ENCODE measurements around the gene BIRC2. TPM values are rescaled to one million over a fixed set of nuclear protein-coding genes. Genes with fewer than 3 reads are reported as not detected.
"Not testable (repeated sequence)": the region's sequence is repeated elsewhere in the genome, so short reads cannot be mapped to it uniquely, and the experiment has no call there.

Gene BIRC2
- total RNA-seq, 2 experiments from 2014 or later = 40.6 to 41.4 TPM

DNA sequence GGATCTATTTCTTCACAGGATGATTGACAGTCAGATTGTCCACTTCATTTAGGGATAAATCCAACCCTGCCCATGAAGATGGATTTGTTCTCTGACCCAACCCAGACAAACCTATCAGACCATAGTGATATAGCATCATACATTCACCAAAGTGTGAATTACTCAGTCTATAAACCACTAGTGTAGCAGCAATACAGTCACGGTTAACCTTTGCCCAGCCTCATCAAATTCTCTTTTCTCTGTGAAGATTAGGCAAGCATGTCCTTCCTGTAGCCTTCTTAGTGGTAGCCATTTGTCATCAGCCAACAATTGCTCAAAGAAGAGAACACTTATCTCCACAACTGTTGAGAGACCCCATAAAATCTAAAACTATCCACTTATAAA, 14.4 kb upstream of the BIRC2 start:
- Mint-ChIP-seq H3K36me3 (peaks cover 31% of the 10 kb centered on the region), H3K27ac (no peak overlapping the region), H3K4me3 (no peak overlapping the region), H3K4me1 (no peaks in the 10 kb centered on the region), H3K9me3 (no peaks in the 10 kb centered on the region), H3K27me3 (no peaks in the 10 kb centered on the region)
- DNase-seq (no peak), ATAC-seq (ENCODE audit: low read depth) (no peak)
- POLR2A ChIA-PET = no interaction called here

DNA sequence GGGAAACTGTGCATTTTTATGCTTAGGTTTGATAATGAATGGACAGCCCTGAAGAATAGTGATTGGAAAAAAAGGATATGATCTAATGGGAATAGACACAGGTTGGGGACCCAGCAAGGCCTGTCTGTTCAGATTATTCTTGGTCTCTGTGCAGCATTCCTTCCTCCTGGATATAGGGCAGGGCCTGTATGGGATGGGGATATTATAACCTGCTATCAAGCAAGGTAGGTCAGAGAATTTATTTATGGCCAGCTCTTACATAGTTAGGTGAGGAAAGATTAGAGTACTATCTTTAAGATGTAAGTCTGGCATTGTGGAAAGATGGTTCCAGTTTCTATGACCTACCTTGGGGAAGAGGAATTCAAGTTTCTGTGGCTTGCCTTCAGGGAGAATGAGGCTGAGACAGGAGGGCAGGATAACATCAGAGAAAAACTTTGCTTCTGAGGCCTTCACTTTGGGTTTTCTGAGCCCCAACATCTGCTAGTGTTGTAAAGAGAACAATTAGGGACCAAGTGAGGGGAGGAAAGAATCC, 8.5 kb upstream of the BIRC2 start:
- no peaks in the 10 kb centered on the region for H3K9me3 Mint-ChIP-seq
- POLR2A ChIA-PET = no interaction called here
- no peak overlapping the region for H3K27ac Mint-ChIP-seq
- no peak overlapping the region for H3K4me3 Mint-ChIP-seq
- H3K36me3 Mint-ChIP-seq = peaks cover 4% of the 10 kb centered on the region
- H3K27me3 Mint-ChIP-seq = no peaks in the 10 kb centered on the region
- DNase-seq (no peak), ATAC-seq (ENCODE audit: low read depth) (no peak)
- peaks cover 6% of the 10 kb centered on the region for H3K4me1 Mint-ChIP-seq

DNA sequence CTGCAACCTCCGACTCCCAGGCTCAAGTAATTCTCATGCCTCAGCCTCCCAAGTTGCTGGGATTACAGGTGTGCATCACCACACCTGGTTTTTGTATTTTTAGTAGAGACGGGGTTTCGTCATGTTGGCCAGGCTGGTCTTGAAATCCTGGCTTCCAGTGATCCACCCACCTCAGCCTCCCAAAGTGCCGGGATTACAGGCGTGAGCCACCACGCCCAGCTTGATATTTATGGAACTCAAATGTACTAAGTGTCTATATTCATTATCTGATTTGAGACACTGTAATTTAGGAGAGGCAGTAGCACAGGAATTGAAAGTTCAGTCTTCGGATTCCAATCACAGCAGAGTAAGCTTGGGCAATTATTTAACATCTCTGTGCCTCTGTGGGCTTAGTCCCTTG, 5.7 kb upstream of the BIRC2 start:
- H3K4me3 Mint-ChIP-seq; H3K27me3 Mint-ChIP-seq; H3K27ac Mint-ChIP-seq; ATAC-seq (ENCODE audit: low read depth); H3K36me3 Mint-ChIP-seq; H3K9me3 Mint-ChIP-seq; DNase-seq: not testable (repeated sequence)
- POLR2A ChIA-PET = interaction anchor here (1.2 to 1.5 kb wide), 2 partner anchors 14 to 325 kb away, joined by 3 to 4 read pairs; no protein-coding TSS in a partner anchor
- peaks cover 13% of the 10 kb centered on the region for H3K4me1 Mint-ChIP-seq

DNA sequence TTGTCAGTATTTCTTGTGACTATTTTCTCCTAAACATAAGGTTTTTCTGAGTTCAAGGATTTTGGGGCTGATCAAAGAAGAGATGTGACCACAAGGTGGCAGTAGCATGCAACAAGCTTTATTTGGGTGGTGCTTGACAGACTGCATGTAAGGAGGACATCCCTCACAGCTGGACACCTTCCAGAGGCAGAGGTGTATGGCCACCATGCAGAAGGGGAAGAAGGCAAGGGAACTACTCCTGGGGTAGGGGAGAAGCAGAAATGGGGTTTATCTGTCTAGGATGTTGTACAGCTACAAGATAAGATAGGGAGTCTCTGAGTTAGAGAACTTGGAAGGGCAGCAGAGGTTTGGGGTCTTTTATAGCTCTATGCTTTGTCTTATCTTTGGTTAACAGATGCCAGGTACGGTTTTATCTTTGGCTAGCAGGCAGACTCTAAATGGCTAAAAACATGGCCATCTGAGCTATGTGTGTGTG, 5.1 kb upstream of the BIRC2 start:
- H3K27ac Mint-ChIP-seq = no peak overlapping the region
- ATAC-seq (ENCODE audit: low read depth) = peak; percentile 70
- POLR2A ChIA-PET = interaction anchor here (1.2 to 1.5 kb wide), 2 partner anchors 15 to 325 kb away, joined by 3 to 4 read pairs; no protein-coding TSS in a partner anchor
- H3K27me3 Mint-ChIP-seq = no peaks in the 10 kb centered on the region
- peaks cover 13% of the 10 kb centered on the region for H3K4me1 Mint-ChIP-seq
- DNase-seq = peak; percentile 50
- peaks cover 2% of the 10 kb centered on the region for H3K36me3 Mint-ChIP-seq
- no peaks in the 10 kb centered on the region for H3K9me3 Mint-ChIP-seq
- H3K4me3 Mint-ChIP-seq = no peak overlapping the region

DNA sequence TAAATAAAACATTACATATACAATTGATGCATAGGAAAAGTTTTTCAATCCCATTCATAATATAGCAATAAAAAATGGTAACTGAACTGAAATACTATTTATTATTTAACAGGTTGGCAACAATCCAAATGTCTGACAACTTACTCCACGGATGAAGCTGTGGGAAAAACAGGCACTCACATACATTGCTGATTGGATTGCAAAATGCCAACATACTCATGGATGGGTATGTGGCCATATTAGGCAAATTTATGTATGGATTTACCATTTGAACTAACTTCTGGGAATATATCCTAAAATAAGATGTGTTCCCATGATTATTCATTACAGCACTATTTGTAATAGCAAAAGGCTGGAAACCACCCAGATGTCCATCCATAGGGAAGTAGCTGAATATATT, 3.2 kb upstream of the BIRC2 start:
- Mint-ChIP-seq H3K4me1 (peaks cover 22% of the 10 kb centered on the region), H3K9me3 (no peaks in the 10 kb centered on the region), H3K27me3 (no peaks in the 10 kb centered on the region), H3K27ac (no peak overlapping the region), H3K4me3 (no peak overlapping the region), H3K36me3 (peaks cover under 1% of the 10 kb centered on the region)
- no peak for ATAC-seq (ENCODE audit: low read depth)
- POLR2A ChIA-PET = no interaction called here
- no peak for DNase-seq

DNA sequence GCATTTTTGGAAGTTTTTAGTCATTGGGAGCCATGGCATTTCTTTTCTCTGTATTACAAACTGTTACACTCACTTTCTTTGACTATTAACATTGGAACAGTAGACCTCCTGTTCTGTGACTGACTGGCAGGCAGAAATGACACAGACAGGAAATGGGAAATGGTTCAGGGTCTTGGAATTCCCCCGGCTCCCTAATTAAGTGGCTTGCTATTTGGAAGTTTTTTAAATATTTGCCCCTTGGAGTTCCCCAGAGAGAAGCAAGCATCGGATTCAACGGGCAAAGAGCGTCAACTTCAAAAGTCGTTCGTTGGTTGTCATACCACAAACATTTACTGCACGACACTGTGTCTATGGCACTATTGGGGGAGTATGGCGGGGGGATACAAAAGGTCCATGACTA, 1.1 kb upstream of the BIRC2 start:
- no peaks in the 10 kb centered on the region for H3K27me3 Mint-ChIP-seq
- POLR2A ChIA-PET = interaction anchor here (1.3 to 1.6 kb wide), 2 partner anchors 47 to 106 kb away, joined by 3 to 5 read pairs; no protein-coding TSS in a partner anchor
- ATAC-seq (ENCODE audit: low read depth) (no peak), DNase-seq (no peak)
- peaks cover 13% of the 10 kb centered on the region for H3K36me3 Mint-ChIP-seq
- no peaks in the 10 kb centered on the region for H3K9me3 Mint-ChIP-seq
- peak overlapping the region; percentile 98 for H3K27ac Mint-ChIP-seq
- H3K4me1 Mint-ChIP-seq = peaks cover 29% of the 10 kb centered on the region
- peak overlapping the region; percentile 97 for H3K4me3 Mint-ChIP-seq

DNA sequence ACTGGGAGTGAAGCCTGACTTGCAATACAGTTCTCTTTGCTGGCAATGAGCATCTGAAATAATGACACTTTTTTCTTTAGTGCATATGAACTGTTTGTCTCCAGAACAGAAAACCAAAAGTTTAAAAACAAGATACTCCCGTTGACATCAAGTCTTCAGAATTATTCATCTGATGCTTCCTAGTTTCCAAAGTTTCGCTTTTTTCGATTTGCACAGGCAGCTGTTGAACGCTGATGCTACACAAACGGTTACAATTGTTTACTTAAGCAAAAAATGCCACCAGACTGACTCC, 612 bp upstream of the BIRC2 start:
- Mint-ChIP-seq H3K4me3 (peak overlapping the region; percentile 97), H3K27ac (peak overlapping the region; percentile 98), H3K27me3 (no peaks in the 10 kb centered on the region), H3K36me3 (peaks cover 15% of the 10 kb centered on the region), H3K9me3 (no peaks in the 10 kb centered on the region), H3K4me1 (peaks cover 29% of the 10 kb centered on the region)
- POLR2A ChIA-PET = interaction anchor here (1.6 kb wide), 1 partner anchor 105 kb away, joined by 5 read pairs; no protein-coding TSS in a partner anchor
- DNase-seq (no peak), ATAC-seq (ENCODE audit: low read depth) (no peak)

DNA sequence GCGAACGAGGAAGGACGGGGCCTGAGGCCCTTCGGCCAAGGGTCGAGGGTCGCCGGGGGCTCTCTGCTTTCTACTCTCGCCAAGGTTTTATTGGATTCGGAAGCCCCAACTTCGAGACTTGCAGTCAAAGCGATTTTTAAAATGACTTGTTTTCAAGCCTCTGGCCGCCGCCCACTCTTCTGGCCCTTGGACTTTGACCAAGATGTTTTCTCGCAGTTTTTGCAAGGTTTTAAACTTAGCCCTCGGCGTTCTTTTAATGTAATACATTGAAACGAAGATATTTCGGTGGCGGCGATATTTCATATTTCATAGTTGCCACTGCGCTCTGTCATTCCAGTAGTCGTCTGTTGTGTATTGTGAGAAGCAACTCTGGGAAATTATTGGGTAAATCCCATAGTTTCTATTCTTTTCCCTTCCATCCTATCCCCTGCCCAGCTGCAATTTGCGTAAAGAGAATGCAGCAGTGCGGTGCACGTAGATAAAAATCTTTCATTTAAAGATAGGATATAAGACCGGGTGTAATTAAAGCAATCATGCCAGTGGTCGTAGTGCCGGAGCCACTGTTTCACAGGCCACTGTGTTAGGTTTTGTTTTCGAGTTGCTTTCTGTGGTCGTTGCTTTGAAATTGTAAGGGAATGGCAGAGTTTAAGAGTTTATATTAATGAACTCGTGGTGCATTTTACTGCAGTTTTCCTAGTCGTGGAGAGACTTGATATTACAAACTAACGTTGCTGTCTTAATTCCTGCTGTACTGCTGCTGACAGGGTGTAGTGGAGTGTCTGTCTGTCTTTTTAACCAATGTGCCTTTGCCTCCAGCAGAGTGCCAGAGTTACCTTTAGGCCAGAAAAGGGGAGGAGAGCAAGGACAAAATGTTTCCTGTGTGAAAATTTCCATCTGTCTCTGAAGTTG, 702 bp downstream of the BIRC2 start:
- peak overlapping the region; percentile 98 for H3K27ac Mint-ChIP-seq

DNA sequence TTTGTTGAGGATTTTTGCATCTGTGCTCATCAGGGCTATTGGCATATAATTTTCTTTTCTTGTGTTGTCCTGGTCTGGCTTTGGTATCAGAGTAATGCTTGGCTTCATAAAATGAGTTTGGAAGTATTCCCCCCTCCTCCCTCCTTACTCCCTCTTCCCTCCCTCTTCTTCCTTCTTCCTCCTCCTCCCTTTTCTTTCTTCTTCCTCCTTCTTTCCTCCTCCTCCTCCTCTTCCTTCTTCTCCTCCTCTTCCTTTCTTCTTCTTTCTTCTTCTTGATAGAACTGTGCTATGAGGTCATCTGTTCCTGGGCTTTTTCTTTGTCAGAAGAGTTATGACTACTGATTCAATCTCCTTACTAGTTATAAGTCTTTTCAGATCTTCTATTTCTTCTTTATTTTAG, 10.1 kb downstream of the BIRC2 start:
- POLR2A ChIA-PET = no interaction called here
- Mint-ChIP-seq H3K4me1 (peaks cover 28% of the 10 kb centered on the region), H3K36me3 (peaks cover 64% of the 10 kb centered on the region), H3K4me3 (no peak overlapping the region), H3K27me3 (no peaks in the 10 kb centered on the region), H3K27ac (peak overlapping the region; percentile 49), H3K9me3 (peaks cover 3% of the 10 kb centered on the region)
- DNase-seq (no peak), ATAC-seq (ENCODE audit: low read depth) (no peak)

More for the DNA sequence above, 702 bp downstream of the BIRC2 start:
- no peak for DNase-seq
- H3K36me3 Mint-ChIP-seq = peaks cover 20% of the 10 kb centered on the region
- peak overlapping the region; percentile 97 for H3K4me3 Mint-ChIP-seq
- ATAC-seq (ENCODE audit: low read depth) = peak; percentile 8
- H3K4me1 Mint-ChIP-seq = peaks cover 26% of the 10 kb centered on the region
- POLR2A ChIA-PET = interaction anchor here (0.8 to 1.6 kb wide), 3 partner anchors 14 to 148 kb away, joined by 3 to 5 read pairs (median 3); no protein-coding TSS in a partner anchor
- H3K9me3 Mint-ChIP-seq = no peaks in the 10 kb centered on the region
- H3K27me3 Mint-ChIP-seq = no peaks in the 10 kb centered on the region

DNA sequence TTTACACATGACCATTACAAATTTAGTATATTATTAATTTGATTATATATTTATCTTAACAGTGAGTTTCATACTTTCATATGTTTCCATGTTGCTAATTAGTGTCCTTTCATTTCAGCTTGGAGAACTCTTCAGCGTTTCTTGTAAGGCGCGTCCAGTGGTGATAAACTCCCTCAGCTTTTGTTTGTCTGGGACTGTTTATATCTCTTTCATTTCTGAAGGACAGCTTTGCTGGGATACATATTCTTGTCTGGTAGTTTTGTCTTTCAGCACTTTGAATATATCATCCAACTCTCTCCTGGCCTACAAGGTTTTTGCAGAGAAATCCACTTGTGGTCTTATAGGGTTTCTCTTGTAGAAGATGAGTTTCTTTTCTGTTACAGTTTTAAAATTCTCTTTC, 12.4 kb downstream of the BIRC2 start:
- H3K27me3 Mint-ChIP-seq = no peaks in the 10 kb centered on the region
- POLR2A ChIA-PET = no interaction called here
- H3K27ac Mint-ChIP-seq = no peak overlapping the region
- no peak for ATAC-seq (ENCODE audit: low read depth)
- H3K4me3 Mint-ChIP-seq = no peak overlapping the region
- peaks cover 3% of the 10 kb centered on the region for H3K9me3 Mint-ChIP-seq
- peaks cover 30% of the 10 kb centered on the region for H3K4me1 Mint-ChIP-seq
- no peak for DNase-seq
- peaks cover 63% of the 10 kb centered on the region for H3K36me3 Mint-ChIP-seq

DNA sequence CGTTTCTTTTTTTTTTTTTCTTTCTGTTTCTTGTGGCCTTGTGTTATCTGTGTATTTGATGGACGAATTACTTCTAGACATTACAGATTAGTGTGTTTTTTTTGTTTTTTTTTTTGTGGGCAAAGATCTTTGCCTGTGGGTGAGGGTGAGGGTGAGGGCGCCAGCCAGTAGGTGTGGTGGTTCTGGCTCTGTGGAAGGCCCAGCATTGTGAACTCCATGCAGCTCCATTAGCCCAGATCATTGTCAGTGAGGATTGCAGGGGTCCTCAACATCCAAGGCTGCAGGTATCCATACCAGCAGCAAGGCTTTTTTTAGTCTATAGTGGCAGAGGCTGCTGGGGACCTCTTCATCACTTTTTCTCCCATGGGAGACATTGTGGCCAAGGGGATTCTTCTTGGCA, 13.7 kb downstream of the BIRC2 start:
- POLR2A ChIA-PET = interaction anchor here (2.0 kb wide), 1 partner anchor 91 kb away, joined by 7 read pairs; no protein-coding TSS in a partner anchor
- Mint-ChIP-seq H3K27me3 (no peaks in the 10 kb centered on the region), H3K9me3 (peaks cover 2% of the 10 kb centered on the region), H3K27ac (peak overlapping the region; percentile 80), H3K4me3 (peak overlapping the region; percentile 60), H3K4me1 (peaks cover 30% of the 10 kb centered on the region), H3K36me3 (peaks cover 63% of the 10 kb centered on the region)
- DNase-seq (no peak), ATAC-seq (ENCODE audit: low read depth) (no peak)

DNA sequence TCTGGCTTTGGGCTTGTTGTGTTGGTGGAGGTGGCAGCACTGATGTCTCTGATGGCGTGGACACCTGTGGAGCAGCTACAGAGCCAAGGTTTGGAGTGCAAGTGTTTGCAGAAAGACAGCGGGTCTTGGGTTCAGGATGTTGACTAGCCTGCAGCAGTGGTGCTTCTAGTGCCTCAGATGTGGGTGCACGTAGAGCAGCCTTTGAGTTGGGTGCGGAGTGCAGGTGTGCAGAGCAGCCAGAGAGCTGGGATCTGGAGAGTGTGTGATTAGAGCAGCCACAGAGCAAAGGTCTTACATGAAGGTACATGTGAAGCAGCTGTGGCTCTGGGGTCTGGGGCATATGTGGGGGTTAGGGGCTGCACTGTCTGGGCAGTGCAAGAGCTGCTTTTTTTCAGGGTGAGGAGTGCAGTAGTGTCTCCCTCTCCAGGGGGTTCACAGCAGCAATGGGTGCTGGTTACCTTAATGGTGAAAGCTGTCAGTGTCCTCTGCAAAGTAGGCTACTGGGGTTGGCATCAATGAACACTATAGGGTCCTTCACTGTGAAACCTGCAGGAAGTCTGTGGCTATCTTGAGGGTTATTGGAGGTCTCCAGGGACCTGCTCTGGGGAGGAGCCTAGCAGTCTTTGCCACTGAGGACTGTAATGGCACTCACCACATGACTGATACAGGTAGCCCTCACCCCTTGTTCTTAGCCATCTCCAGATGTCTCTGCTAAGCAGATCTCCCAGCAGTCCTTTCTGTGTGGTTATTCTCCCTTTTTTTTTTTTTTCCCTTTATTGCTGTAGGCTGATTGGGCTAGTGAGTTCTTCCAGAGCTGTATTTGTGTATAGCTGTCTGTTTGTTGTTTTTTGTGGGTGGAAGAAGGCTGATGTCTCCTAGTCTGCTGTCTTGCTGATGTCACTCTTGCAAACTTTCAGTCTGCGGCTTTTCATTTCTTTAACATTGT, 14.3 kb downstream of the BIRC2 start:
- no peaks in the 10 kb centered on the region for H3K27me3 Mint-ChIP-seq
- peaks cover 30% of the 10 kb centered on the region for H3K4me1 Mint-ChIP-seq
- ATAC-seq (ENCODE audit: low read depth) = peak; percentile 85
- peaks cover 61% of the 10 kb centered on the region for H3K36me3 Mint-ChIP-seq
- peaks cover 2% of the 10 kb centered on the region for H3K9me3 Mint-ChIP-seq
- H3K27ac Mint-ChIP-seq = peak overlapping the region; percentile 80
- POLR2A ChIA-PET = interaction anchor here (0.7 to 2.0 kb wide), 3 partner anchors 10 to 91 kb away, joined by 3 to 7 read pairs (median 3); partner anchors contain the start of gene BIRC2
- peak overlapping the region; percentile 60 for H3K4me3 Mint-ChIP-seq
- peak; percentile 53 for DNase-seq

DNA sequence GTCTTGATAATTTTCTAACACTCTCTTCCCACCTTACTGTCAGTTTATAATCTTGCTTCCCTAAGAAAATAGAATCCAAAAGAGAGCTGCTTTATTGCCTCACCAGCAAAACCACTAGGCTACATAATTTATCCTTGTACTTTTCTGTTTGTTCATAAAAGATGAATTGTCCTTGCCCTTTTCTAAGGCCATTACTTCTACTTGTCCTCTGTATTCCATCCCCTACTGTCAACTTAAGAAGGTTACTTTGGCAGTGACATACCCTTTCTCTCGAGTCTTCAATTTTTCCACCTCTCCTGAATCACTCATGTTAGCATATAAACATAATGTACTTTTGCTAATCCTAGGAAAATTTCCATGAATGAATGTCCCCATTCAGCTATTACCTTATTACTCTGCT, 18.0 kb downstream of the BIRC2 start:
- ATAC-seq (ENCODE audit: low read depth) (no peak), DNase-seq (no peak)
- Mint-ChIP-seq H3K4me3 (no peak overlapping the region), H3K27ac (no peak overlapping the region), H3K9me3 (no peaks in the 10 kb centered on the region), H3K36me3 (peaks cover 43% of the 10 kb centered on the region), H3K27me3 (no peaks in the 10 kb centered on the region), H3K4me1 (peaks cover 25% of the 10 kb centered on the region)
- POLR2A ChIA-PET = no interaction called here
